ENCODE data around the gene BCDIN3D. TPM values are rescaled to one million over a fixed set of nuclear protein-coding genes. Genes with fewer than 3 reads are reported as not detected.

BCDIN3D gene
- total and polyA plus RNA-seq, 2 experiments from 2014 or later = 3.7 to 4.2 TPM

DNA sequence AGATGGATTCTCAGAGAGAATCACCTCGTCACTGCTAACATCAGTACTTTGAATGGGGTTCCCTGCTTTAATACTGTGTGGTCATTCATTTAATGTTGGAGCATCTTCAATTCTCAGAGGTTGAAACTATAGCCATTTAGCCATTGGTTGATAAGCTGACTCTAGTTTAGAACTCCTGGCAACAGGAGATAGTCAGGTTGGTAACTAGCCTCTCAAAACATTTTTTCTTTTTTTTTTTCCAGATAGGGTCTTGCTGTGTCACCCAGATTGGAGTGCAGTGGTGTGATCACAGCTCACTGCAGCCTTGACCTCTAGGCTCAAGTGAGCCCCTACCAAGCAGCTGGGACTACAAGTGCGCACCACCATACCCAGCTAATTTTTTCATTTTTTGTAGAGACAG is 11.2 kb downstream of the BCDIN3D start:
- no peak for DNase-seq
- Histone ChIP-seq H3K27ac (no peak overlapping the region), H2AFZ (no peak overlapping the region), H3K79me2 (ENCODE audit: insufficient read depth) (peaks cover 11% of the 10 kb centered on the region), H3K4me1 (ENCODE audit: insufficient read depth) (peaks cover 17% of the 10 kb centered on the region), H3K9me2 (ENCODE audit: insufficient read depth) (no peaks in the 10 kb centered on the region), H3K4me2 (ENCODE audit: unreplicated experiment) (no peak overlapping the region), H3K9me3 (ENCODE audit: low read depth) (no peaks in the 10 kb centered on the region), H3F3A (ENCODE audit: insufficient read depth) (peaks cover 12% of the 10 kb centered on the region), H4K20me1 (ENCODE audit: insufficient read depth) (no peaks in the 10 kb centered on the region), H3K9ac (no peak overlapping the region), H3K27me3 (replicated peaks; ENCODE audit: insufficient read depth) (no peaks in the 10 kb centered on the region), H3K4me3 (no peak overlapping the region), H3K36me3 (ENCODE audit: low read depth) (no peaks in the 10 kb centered on the region)
- in situ Hi-C loops (cut with MboI) = no loop called here
- WGBS, 2 experiments (ENCODE audit: low coverage in 1 of 2, low lambda C conversion rate in 2 of 2, missing lambda C conversion rate in 2 of 2) = 80 to 92% methylated on average over 2 of the region's 2 CpGs
- no peak for TF ChIP-seq EZH2 (IDR thresholded peaks at IDR 0.05; ENCODE audit: insufficient read depth, poor library complexity, severe bottlenecking)

- peaks cover 29% of the 10 kb centered on the region for H3F3A ChIP-seq (ENCODE audit: insufficient read depth)
- H3K4me2 ChIP-seq (ENCODE audit: unreplicated experiment) = peak within 1 kb of the TSS; percentile 92
- WGBS, 2 experiments (ENCODE audit: low coverage in 1 of 2, low lambda C conversion rate in 2 of 2, missing lambda C conversion rate in 2 of 2) = 1 to 2% methylated on average over 35 to 54 of the region's 61 CpGs
- no peaks in the 10 kb centered on the region for H3K9me2 ChIP-seq (ENCODE audit: insufficient read depth)
- in situ Hi-C loops (cut with MboI) = no loop called here
- H3K9ac ChIP-seq = peak within 1 kb of the TSS; percentile 84
- H3K27me3 ChIP-seq (replicated peaks; ENCODE audit: insufficient read depth) = no peaks in the 10 kb centered on the region
- H3K4me3 ChIP-seq = peak within 1 kb of the TSS; percentile 90
- no peaks in the 10 kb centered on the region for H3K36me3 ChIP-seq (ENCODE audit: low read depth)
- peak; percentile 98 for DNase-seq
- peaks cover 48% of the 10 kb centered on the region for H3K4me1 ChIP-seq (ENCODE audit: insufficient read depth)
- H3K27ac ChIP-seq = peak within 1 kb of the TSS; percentile 93
- no peaks in the 10 kb centered on the region for H4K20me1 ChIP-seq (ENCODE audit: insufficient read depth)
- H3K79me2 ChIP-seq (ENCODE audit: insufficient read depth) = peaks cover 28% of the 10 kb centered on the region
- H2AFZ ChIP-seq = peak within 1 kb of the TSS; percentile 75
- no peak for TF ChIP-seq EZH2phosphoT487 (IDR thresholded peaks at IDR 0.05; ENCODE audit: insufficient read depth, low read depth)
- no peak for TF ChIP-seq EZH2 (IDR thresholded peaks at IDR 0.05; ENCODE audit: insufficient read depth, poor library complexity, severe bottlenecking)
- H3K9me3 ChIP-seq (ENCODE audit: low read depth) = no peaks in the 10 kb centered on the region
Measured at GRCh38 chr12:49828133-49829091, 14.5 kb downstream of the BCDIN3D start, which contains the start of gene NCKAP5L. Gene NCKAP5L (minus strand): TSS chr12:49828413. CDS start chr12:49804044, 24,369 bp downstream.

DNA sequence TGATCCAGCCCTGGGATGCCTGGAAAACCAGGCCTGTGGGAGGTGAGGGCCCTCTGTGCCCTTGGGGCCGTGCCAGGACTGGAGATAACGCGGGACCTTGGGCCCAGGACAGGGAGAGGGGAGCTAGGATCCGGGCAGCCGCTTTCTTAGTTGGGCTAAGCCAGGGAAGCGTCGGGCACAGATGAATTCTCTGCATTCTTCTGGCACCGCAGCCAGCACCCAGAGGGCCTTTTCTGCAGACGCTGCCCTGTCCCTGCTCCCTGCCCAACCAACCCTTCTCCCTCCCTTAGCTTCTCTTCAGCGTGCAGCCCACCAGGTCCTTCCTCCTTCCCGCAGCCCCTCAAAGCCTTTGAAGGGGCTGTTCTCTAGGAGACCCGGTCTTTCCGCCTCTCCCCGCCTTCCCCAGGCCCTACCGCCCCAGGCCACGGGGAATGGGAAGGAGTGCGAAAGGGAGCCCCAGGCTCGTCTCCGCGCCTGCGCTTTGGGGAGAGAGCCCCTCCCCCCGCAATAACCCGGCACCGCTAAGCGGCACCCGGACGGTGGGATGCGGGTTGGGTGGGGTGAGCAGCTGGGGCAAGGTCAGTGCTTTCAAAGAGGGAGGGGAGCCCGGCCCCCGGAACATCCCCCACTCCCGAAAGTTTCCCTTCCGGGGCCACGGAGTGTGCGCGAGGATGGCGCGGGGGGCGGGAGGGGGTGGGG is 15.4 kb downstream of the BCDIN3D start:
- Histone ChIP-seq H3K4me2 (ENCODE audit: unreplicated experiment) (peak overlapping the region; percentile 92), H3K9me2 (ENCODE audit: insufficient read depth) (no peaks in the 10 kb centered on the region), H3K9ac (peak overlapping the region; percentile 84), H3K36me3 (ENCODE audit: low read depth) (no peaks in the 10 kb centered on the region), H4K20me1 (ENCODE audit: insufficient read depth) (no peaks in the 10 kb centered on the region), H2AFZ (peak overlapping the region; percentile 49), H3K4me3 (peak overlapping the region; percentile 90), H3K27me3 (replicated peaks; ENCODE audit: insufficient read depth) (no peaks in the 10 kb centered on the region), H3K79me2 (ENCODE audit: insufficient read depth) (peaks cover 28% of the 10 kb centered on the region), H3K4me1 (ENCODE audit: insufficient read depth) (peaks cover 44% of the 10 kb centered on the region), H3K9me3 (ENCODE audit: low read depth) (no peaks in the 10 kb centered on the region), H3F3A (ENCODE audit: insufficient read depth) (peaks cover 29% of the 10 kb centered on the region), H3K27ac (peak overlapping the region; percentile 93)
- DNase-seq = peak; percentile 81
- in situ Hi-C loops (cut with MboI) = no loop called here
- 1 to 2% methylated on average over 8 to 38 of the region's 38 CpGs for WGBS, 2 experiments (ENCODE audit: low coverage in 1 of 2, low lambda C conversion rate in 2 of 2, missing lambda C conversion rate in 2 of 2)
- TF ChIP-seq EZH2phosphoT487 (IDR thresholded peaks at IDR 0.05; ENCODE audit: insufficient read depth, low read depth) (no peak), EZH2 (IDR thresholded peaks at IDR 0.05; ENCODE audit: insufficient read depth, poor library complexity, severe bottlenecking) (no peak)

- Histone ChIP-seq H4K20me1 (ENCODE audit: insufficient read depth) (no peaks in the 10 kb centered on the region), H3K9me3 (ENCODE audit: low read depth) (no peaks in the 10 kb centered on the region), H3K9ac (peak overlapping the region; percentile 84), H3K4me1 (ENCODE audit: insufficient read depth) (peaks cover 44% of the 10 kb centered on the region), H3K36me3 (ENCODE audit: low read depth) (peaks cover 3% of the 10 kb centered on the region; the same call in 1 of the 2 replicates), H3K27ac (peak overlapping the region; percentile 93), H3K4me2 (ENCODE audit: unreplicated experiment) (peak overlapping the region; percentile 92), H3K9me2 (ENCODE audit: insufficient read depth) (no peaks in the 10 kb centered on the region), H3K79me2 (ENCODE audit: insufficient read depth) (peaks cover 28% of the 10 kb centered on the region), H3K27me3 (replicated peaks; ENCODE audit: insufficient read depth) (no peaks in the 10 kb centered on the region), H2AFZ (0 out of 2 replicates have a peak overlapping the region, but pooled peaks have one; percentile 49), H3K4me3 (peak overlapping the region; percentile 90), H3F3A (ENCODE audit: insufficient read depth) (peaks cover 29% of the 10 kb centered on the region)
- 23 to 24% methylated on average over 6 of the region's 6 CpGs for WGBS, 2 experiments (ENCODE audit: low coverage in 1 of 2, low lambda C conversion rate in 2 of 2, missing lambda C conversion rate in 2 of 2)
- TF ChIP-seq EZH2phosphoT487 (IDR thresholded peaks at IDR 0.05; ENCODE audit: insufficient read depth, low read depth) (no peak), EZH2 (IDR thresholded peaks at IDR 0.05; ENCODE audit: insufficient read depth, poor library complexity, severe bottlenecking) (no peak)
- in situ Hi-C loops (cut with MboI) = no loop called here
- DNase-seq = no peak
Measured at GRCh38 chr12:49827051-49827400, 15.9 kb downstream of the BCDIN3D start.

Measured in GM23248 (cell line).